ENCODE results near the gene SH3PXD2A.

Gene SH3PXD2A

DNA sequence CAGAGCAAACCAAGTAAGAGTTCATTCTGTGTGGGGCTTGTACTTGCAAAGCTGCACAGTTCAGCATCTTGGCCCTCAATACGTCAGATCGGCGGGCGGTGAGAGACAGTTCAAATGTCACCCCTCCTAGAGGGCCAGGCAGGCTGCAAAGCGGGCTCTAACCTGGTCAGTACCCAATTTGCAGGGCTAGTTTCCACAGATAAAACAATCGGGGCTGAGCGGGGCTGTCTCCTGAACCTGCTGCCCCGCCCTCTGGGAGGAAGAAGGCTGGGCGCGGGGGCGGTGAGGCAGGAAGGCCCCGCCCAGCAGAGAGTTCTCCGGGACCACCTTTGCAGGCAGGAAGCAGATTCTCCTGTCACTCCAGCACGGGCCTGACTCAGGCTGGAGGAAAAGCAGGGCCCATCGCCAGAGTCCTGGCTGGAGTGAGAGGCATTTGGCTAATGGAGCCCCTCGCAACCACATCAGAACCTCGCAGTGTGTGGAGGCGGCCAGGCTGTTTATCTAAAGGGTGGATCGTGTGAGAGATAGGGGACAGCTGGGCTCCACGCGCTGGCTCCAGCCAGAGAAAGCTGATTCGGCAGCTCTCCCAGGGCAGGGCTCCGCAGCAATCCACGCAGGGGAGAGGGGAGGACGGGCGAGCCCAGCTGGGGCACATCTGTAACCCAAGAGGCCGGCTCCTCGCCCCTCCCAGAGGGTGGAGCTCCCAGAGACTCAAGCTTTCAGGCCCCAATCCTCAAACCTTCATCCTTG is 83.1 kb downstream of the SH3PXD2A start:
- Histone ChIP-seq H3K27ac (ENCODE audit: extremely low read depth, low read depth, low read length) (peak overlapping the region; percentile 45), H3K4me1 (ENCODE audit: control insufficient read depth, insufficient read depth, low read length) (peaks cover 4% of the 10 kb centered on the region), H3K36me3 (ENCODE audit: control insufficient read depth in 2 of 2, insufficient read depth in 1 of 2, low read length in 2 of 2) (no peaks in the 10 kb centered on the region), H3K9me3 (ENCODE audit: control insufficient read depth, insufficient read depth, low read depth, low read length) (no peaks in the 10 kb centered on the region; the same call in 1 of the 2 replicates), H3K4me3 (ENCODE audit: low read depth, low read length) (peak overlapping the region; percentile 34)
- ChIA-PET POLR2A (interaction anchor here (0.6 to 1.2 kb wide), 4 partner anchors 9 to 83 kb away, joined by 3 to 9 read pairs (median 4); partner anchors contain the start of gene SH3PXD2A), CTCF (interaction anchor here (0.6 to 1.1 kb wide), 5 partner anchors 9 to 62 kb away, joined by 3 to 4 read pairs (median 3); no protein-coding TSS in a partner anchor)
- peak; percentile 86 for TF ChIP-seq KLF9 (tag by site-specific recombination; IDR thresholded peaks at IDR 0.05; ENCODE audit: low read depth)
- no peak; the same call in 1 of the 2 replicates for TF ChIP-seq ZNF391 (tag by site-specific recombination; IDR thresholded peaks at IDR 0.05; ENCODE audit: borderline replicate concordance, low read depth)
- TF ChIP-seq KLF10 (tag by site-specific recombination; IDR thresholded peaks at IDR 0.05): no peak; the same call in 1 of the 2 replicates
- peak; percentile 81; the same call in 1 of the 2 replicates for TF ChIP-seq ZBTB20 (tag by site-specific recombination; IDR thresholded peaks at IDR 0.05)
- no peak for TF ChIP-seq KLF7 (tag by site-specific recombination; IDR thresholded peaks at IDR 0.05; ENCODE audit: borderline replicate concordance)
- TF ChIP-seq ZSCAN23 (tag by site-specific recombination; IDR thresholded peaks at IDR 0.05): no peak
- TF ChIP-seq ZNF560 (tag by site-specific recombination; IDR thresholded peaks at IDR 0.05; ENCODE audit: borderline replicate concordance): no peak
- TF ChIP-seq, protein P1, sequence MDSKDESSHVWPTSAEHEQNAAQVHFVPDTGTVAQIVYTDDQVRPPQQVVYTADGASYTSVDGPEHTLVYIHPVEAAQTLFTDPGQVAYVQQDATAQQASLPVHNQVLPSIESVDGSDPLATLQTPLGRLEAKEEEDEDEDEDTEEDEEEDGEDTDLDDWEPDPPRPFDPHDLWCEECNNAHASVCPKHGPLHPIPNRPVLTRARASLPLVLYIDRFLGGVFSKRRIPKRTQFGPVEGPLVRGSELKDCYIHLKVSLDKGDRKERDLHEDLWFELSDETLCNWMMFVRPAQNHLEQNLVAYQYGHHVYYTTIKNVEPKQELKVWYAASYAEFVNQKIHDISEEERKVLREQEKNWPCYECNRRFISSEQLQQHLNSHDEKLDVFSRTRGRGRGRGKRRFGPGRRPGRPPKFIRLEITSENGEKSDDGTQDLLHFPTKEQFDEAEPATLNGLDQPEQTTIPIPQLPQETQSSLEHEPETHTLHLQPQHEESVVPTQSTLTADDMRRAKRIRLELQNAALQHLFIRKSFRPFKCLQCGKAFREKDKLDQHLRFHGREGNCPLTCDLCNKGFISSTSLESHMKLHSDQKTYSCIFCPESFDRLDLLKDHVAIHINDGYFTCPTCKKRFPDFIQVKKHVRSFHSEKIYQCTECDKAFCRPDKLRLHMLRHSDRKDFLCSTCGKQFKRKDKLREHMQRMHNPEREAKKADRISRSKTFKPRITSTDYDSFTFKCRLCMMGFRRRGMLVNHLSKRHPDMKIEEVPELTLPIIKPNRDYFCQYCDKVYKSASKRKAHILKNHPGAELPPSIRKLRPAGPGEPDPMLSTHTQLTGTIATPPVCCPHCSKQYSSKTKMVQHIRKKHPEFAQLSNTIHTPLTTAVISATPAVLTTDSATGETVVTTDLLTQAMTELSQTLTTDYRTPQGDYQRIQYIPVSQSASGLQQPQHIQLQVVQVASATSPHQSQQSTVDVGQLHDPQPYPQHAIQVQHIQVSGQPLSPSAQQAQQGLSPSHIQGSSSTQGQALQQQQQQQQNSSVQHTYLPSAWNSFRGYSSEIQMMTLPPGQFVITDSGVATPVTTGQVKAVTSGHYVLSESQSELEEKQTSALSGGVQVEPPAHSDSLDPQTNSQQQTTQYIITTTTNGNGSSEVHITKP (tag by site-specific recombination; IDR thresholded peaks at IDR 0.05): peak; percentile 86
- peak; percentile 86 for TF ChIP-seq GLIS1 (tag by site-specific recombination; IDR thresholded peaks at IDR 0.05)
- no peak for TF ChIP-seq ZNF658 (tag by site-specific recombination; IDR thresholded peaks at IDR 0.05)
- TF ChIP-seq YY2 (tag by site-specific recombination; IDR thresholded peaks at IDR 0.05): no peak
- TF ChIP-seq ZNF426 (tag by site-specific recombination; IDR thresholded peaks at IDR 0.05): no peak
- TF ChIP-seq, protein P2, sequence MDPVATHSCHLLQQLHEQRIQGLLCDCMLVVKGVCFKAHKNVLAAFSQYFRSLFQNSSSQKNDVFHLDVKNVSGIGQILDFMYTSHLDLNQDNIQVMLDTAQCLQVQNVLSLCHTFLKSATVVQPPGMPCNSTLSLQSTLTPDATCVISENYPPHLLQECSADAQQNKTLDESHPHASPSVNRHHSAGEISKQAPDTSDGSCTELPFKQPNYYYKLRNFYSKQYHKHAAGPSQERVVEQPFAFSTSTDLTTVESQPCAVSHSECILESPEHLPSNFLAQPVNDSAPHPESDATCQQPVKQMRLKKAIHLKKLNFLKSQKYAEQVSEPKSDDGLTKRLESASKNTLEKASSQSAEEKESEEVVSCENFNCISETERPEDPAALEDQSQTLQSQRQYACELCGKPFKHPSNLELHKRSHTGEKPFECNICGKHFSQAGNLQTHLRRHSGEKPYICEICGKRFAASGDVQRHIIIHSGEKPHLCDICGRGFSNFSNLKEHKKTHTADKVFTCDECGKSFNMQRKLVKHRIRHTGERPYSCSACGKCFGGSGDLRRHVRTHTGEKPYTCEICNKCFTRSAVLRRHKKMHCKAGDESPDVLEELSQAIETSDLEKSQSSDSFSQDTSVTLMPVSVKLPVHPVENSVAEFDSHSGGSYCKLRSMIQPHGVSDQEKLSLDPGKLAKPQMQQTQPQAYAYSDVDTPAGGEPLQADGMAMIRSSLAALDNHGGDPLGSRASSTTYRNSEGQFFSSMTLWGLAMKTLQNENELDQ (tag by site-specific recombination; IDR thresholded peaks at IDR 0.05; ENCODE audit: low read depth): no peak
- no peak for TF ChIP-seq ZNF776 (tag by site-specific recombination; IDR thresholded peaks at IDR 0.05; ENCODE audit: borderline replicate concordance)
- TF ChIP-seq EGR2 (tag by site-specific recombination; IDR thresholded peaks at IDR 0.05; ENCODE audit: low read depth): peak; percentile 86
- no peak for TF ChIP-seq ZNF114 (tag by site-specific recombination; IDR thresholded peaks at IDR 0.05)
- TF ChIP-seq, protein P3, sequence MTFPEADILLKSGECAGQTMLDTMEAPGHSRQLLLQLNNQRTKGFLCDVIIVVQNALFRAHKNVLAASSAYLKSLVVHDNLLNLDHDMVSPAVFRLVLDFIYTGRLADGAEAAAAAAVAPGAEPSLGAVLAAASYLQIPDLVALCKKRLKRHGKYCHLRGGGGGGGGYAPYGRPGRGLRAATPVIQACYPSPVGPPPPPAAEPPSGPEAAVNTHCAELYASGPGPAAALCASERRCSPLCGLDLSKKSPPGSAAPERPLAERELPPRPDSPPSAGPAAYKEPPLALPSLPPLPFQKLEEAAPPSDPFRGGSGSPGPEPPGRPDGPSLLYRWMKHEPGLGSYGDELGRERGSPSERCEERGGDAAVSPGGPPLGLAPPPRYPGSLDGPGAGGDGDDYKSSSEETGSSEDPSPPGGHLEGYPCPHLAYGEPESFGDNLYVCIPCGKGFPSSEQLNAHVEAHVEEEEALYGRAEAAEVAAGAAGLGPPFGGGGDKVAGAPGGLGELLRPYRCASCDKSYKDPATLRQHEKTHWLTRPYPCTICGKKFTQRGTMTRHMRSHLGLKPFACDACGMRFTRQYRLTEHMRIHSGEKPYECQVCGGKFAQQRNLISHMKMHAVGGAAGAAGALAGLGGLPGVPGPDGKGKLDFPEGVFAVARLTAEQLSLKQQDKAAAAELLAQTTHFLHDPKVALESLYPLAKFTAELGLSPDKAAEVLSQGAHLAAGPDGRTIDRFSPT (tag by site-specific recombination; IDR thresholded peaks at IDR 0.05): 0 out of 2 replicates have a peak, but pooled peaks have one; percentile 14
- TF ChIP-seq ZNF549 (tag by site-specific recombination; IDR thresholded peaks at IDR 0.05): no peak
- TF ChIP-seq TRIM28 (IDR thresholded peaks at IDR 0.05; ENCODE audit: borderline replicate concordance, low read length): no peak
- peak; percentile 95 for TF ChIP-seq ZBTB17 (tag by site-specific recombination; IDR thresholded peaks at IDR 0.05)
- no peak; the same call in 1 of the 2 replicates for TF ChIP-seq ZNF561 (tag by site-specific recombination; IDR thresholded peaks at IDR 0.05; ENCODE audit: borderline replicate concordance)
- TF ChIP-seq ZNF311 (tag by site-specific recombination; IDR thresholded peaks at IDR 0.05; ENCODE audit: borderline replicate concordance): no peak
- peak; percentile 92 for TF ChIP-seq ZFHX2 (tag by site-specific recombination; conservative IDR thresholded peaks at IDR 0.05)
- no peak for TF ChIP-seq ZNF354C (tag by site-specific recombination; IDR thresholded peaks at IDR 0.05; ENCODE audit: borderline replicate concordance, low read depth)
- TF ChIP-seq ZNF626 (tag by site-specific recombination; IDR thresholded peaks at IDR 0.05): no peak
- TF ChIP-seq ZNF341 (tag by site-specific recombination; IDR thresholded peaks at IDR 0.05; ENCODE audit: low read depth): peak; percentile 99
- TF ChIP-seq KLF16 (tag by site-specific recombination; IDR thresholded peaks at IDR 0.05): peak; percentile 82
- TF ChIP-seq, protein P4, sequence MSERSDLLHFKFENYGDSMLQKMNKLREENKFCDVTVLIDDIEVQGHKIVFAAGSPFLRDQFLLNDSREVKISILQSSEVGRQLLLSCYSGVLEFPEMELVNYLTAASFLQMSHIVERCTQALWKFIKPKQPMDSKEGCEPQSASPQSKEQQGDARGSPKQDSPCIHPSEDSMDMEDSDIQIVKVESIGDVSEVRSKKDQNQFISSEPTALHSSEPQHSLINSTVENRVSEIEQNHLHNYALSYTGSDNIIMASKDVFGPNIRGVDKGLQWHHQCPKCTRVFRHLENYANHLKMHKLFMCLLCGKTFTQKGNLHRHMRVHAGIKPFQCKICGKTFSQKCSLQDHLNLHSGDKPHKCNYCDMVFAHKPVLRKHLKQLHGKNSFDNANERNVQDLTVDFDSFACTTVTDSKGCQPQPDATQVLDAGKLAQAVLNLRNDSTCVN (tag by site-specific recombination; optimal IDR thresholded peaks at IDR 0.05): peak; percentile 32
- TF ChIP-seq ZFP69B (tag by site-specific recombination; IDR thresholded peaks at IDR 0.05): peak; percentile 89
